AG09309 (cell line): ENCODE measurements around the gene KRT82.
"Not testable (repeated sequence)": the region's sequence is repeated elsewhere in the genome, so short reads cannot be mapped to it uniquely, and the experiment has no call there.

Experiments
- DNase-seq: peaks from one replicate; pipeline ENCODE4 v3.0.0-alpha.2; 2010; ENCODE audit warnings: low read depth
- H3K4me3 ChIP-seq: 2 replicates; pipeline ENCODE4 v1.5.1; 2011; ENCODE audit warnings: mild to moderate bottlenecking, low read depth, low read length, moderate library complexity; ENCODE audit not compliant: control insufficient read depth
- TF ChIP-seq, protein P1 (sequence below): IDR thresholded peaks from 2 replicates; pipeline ENCODE4 v1.5.1; 2011; ENCODE audit warnings: mild to moderate bottlenecking, low read depth, low read length, inconsistent platforms; ENCODE audit not compliant: insufficient read depth, control insufficient read depth; ENCODE audit errors: missing control alignments

Gene KRT82

DNA sequence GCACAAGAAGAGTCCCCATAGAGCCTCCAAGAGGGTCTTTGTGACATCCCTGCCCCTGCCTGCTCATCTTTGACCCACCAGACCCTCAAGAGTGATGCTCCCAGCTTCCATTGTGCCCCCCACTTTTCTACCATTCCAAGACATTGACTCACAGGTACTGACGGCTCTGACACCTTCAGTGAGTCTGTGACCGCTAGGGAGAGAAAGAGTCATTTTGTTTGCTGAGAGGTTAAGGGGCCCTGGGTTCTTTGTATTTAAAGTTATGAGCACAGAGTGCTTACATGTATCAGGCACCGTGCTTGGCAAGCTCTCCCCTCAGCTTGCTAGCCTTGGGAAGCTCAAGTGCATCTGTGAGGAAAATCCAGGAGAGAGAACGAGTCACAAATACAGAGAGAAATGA lies 7.1 kb upstream of the KRT82 start:
- TF ChIP-seq, protein P1, sequence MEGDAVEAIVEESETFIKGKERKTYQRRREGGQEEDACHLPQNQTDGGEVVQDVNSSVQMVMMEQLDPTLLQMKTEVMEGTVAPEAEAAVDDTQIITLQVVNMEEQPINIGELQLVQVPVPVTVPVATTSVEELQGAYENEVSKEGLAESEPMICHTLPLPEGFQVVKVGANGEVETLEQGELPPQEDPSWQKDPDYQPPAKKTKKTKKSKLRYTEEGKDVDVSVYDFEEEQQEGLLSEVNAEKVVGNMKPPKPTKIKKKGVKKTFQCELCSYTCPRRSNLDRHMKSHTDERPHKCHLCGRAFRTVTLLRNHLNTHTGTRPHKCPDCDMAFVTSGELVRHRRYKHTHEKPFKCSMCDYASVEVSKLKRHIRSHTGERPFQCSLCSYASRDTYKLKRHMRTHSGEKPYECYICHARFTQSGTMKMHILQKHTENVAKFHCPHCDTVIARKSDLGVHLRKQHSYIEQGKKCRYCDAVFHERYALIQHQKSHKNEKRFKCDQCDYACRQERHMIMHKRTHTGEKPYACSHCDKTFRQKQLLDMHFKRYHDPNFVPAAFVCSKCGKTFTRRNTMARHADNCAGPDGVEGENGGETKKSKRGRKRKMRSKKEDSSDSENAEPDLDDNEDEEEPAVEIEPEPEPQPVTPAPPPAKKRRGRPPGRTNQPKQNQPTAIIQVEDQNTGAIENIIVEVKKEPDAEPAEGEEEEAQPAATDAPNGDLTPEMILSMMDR: no peak
- H3K4me3 ChIP-seq: no peak overlapping the region
- no peak for DNase-seq

GRCh38 chr12:52411815-52412214 lies 5.7 kb upstream of the KRT82 start:
- no peak overlapping the region for H3K4me3 ChIP-seq
- no peak for DNase-seq
- TF ChIP-seq, protein P1: no peak

GRCh38 chr12:52410589-52411248 lies 4.6 kb upstream of the KRT82 start:
- not testable (repeated sequence) for H3K4me3 ChIP-seq, DNase-seq

DNA sequence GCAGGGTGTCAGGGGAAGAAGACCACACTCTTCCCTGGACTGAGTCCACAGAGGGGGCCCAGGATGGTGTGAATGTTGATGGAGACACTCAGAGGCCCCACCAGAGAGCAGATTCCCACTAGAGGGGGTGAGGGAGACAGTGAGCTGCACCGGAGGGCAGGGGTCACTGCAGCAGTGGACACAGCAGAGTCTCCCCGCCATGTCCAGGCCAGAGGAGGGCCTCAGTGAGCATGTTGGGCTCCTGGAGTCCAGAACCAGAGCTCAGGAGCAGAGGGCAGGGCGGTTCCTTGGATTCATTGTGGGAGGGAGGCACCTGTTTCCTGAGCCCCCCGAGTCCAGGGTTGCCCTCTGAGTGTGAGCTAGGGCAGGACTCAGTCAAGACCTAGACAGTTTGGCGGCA lies 1.8 kb upstream of the KRT82 start:
- no peak for DNase-seq
- no peak overlapping the region for H3K4me3 ChIP-seq
- TF ChIP-seq, protein P1: no peak

DNA sequence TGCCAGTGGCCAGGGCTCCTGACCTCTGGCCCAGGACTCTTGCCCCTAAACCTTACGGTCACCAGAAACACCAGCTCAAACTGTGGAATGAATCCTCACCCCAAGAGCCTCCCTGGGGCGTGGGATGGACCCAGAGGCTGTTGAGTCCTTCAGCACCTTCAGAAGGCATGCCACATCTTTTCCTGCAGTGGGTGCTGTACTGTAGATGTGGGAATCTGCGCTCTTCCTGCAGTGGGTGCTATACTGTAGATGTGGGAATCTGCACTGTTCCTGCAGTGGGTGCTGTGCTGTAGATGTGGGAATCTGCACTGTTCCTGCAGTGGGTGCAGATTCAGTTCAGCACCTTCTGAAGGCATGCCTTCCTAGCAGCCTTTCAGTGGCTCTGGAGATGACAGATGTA lies 1.2 kb downstream of the KRT82 start:
- TF ChIP-seq, protein P1: no peak
- no peak for DNase-seq
- no peak overlapping the region for H3K4me3 ChIP-seq

DNA sequence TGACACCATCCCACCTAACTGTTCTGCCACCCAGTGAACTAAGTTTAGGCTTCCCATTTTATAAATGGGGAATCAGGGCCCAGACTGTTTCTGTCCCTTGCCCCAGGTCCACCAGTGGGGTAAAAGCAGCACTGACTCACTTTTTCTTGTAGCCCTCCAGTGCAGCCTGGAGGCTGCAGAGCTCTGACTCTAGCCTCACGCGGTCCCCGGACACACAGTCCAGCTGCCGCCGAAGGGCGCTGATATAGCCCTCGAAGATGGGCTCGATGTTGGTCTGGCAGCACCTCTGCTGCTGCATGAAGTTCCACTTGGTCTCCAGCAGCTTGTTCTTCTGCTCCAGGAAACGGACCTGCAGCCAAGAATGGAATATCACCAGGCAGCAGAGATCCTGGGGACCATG lies 2.6 kb downstream of the KRT82 start:
- TF ChIP-seq, protein P1: no peak
- H3K4me3 ChIP-seq: no peak overlapping the region
- DNase-seq: no peak

GRCh38 chr12:52402873-52403540 lies 3.1 kb downstream of the KRT82 start:
- TF ChIP-seq, protein P1: no peak
- no peak for DNase-seq
- H3K4me3 ChIP-seq: no peak overlapping the region
